PC-3 (cell line): ENCODE results near the gene KAZN. TPM values are rescaled to one million over a fixed set of nuclear protein-coding genes. Genes with fewer than 3 reads are reported as not detected.

Source experiments
- ATAC-seq: fragments of 200-7000 bp; cut with Tn5 transposase; 2 replicates; pipeline ENCODE4 v1.9.1; 2020; ENCODE audit warnings: mild to moderate bottlenecking, moderate library complexity
- BruUV-seq: library from RNA; stranded (reverse); fragments of 400-500 nt; replicated peaks from 2 replicates; lab custom pipeline; 2021; lab: Mats Ljungman, UMichigan
- CTCF ChIA-PET: fragments of 300-600 bp; sonication (Branson Sonifier 250); formaldehyde crosslinking; loops from one replicate; lab custom pipeline; 2022; ENCODE audit warnings: antibody characterized with exemption; lab: Charles Lee
- POLR2A ChIA-PET: fragments of 300-600 bp; sonication (Branson Sonifier 250); formaldehyde crosslinking; loops from one replicate; lab custom pipeline; 2022; ENCODE audit warnings: antibody characterized with exemption; ENCODE audit not compliant: unreplicated experiment; lab: Charles Lee
- DNase-seq: peaks from one replicate; pipeline ENCODE4 v3.0.0-alpha.2; 2015
- H2AFZ ChIP-seq: fragments of 300-600 bp; sonication (generic); 2 replicates; pipeline ENCODE4 v1.6.0; 2016; ENCODE audit warnings: antibody characterized with exemption, low read length
- H3F3A ChIP-seq: fragments of 300-600 bp; sonication (generic); one replicate; pipeline ENCODE4 v1.6.0; 2017; ENCODE audit warnings: antibody characterized with exemption, low read length, control low read depth, mild to moderate bottlenecking; ENCODE audit not compliant: unreplicated experiment
- H3K27ac ChIP-seq: fragments of 300-600 bp; sonication (generic); 2 replicates; pipeline ENCODE4 v1.5.1; 2016; ENCODE audit warnings: mild to moderate bottlenecking, low read length
- H3K27me3 ChIP-seq: fragments of 300-600 bp; sonication (generic); 2 replicates; pipeline ENCODE4 v1.6.1; 2016; ENCODE audit warnings: low read length, mixed read lengths
- H3K36me3 ChIP-seq: fragments of 300-600 bp; sonication (generic); 2 replicates; pipeline ENCODE4 v1.6.1; 2016; ENCODE audit warnings: low read depth, mixed run types, low read length, mixed read lengths
- H3K4me1 ChIP-seq: fragments of 300-600 bp; sonication (generic); 2 replicates; pipeline ENCODE4 v1.5.1; 2016; ENCODE audit warnings: low read length; ENCODE audit not compliant: insufficient read depth
- H3K4me2 ChIP-seq: fragments of 300-600 bp; sonication (generic); 2 replicates; pipeline ENCODE4 v1.6.0; 2016; ENCODE audit warnings: low read length
- H3K4me3 ChIP-seq: fragments of 300-600 bp; sonication (generic); 2 replicates; pipeline ENCODE4 v1.5.1; 2016; ENCODE audit warnings: mild to moderate bottlenecking, low read length, mixed read lengths
- H3K79me2 ChIP-seq: fragments of 300-600 bp; sonication (generic); 2 replicates; pipeline ENCODE4 v1.6.1; 2017; ENCODE audit warnings: low read length, mixed read lengths
- H3K9ac ChIP-seq: fragments of 300-600 bp; sonication (generic); 2 replicates; pipeline ENCODE4 v1.6.0; 2016; ENCODE audit warnings: mild to moderate bottlenecking, low read length
- H3K9me2 ChIP-seq: fragments of 300-600 bp; sonication (generic); replicated peaks from 2 replicates; pipeline ENCODE4 v1.6.1; 2016; ENCODE audit warnings: mixed run types, low read length, mixed read lengths
- H3K9me3 ChIP-seq: fragments of 300-600 bp; sonication (generic); 2 replicates; pipeline ENCODE4 v1.6.1; 2016; ENCODE audit warnings: low read length, mixed read lengths
- H4K20me1 ChIP-seq: fragments of 300-600 bp; sonication (generic); 2 replicates; pipeline ENCODE4 v1.6.1; 2016; ENCODE audit warnings: low read length, mixed read lengths
- CTCF ChIP-seq: fragments of 300-600 bp; sonication (generic); conservative IDR thresholded peaks from 2 replicates; pipeline ENCODE4 v1.5.1; 2017; ENCODE audit warnings: antibody characterized with exemption, low read depth, mild to moderate bottlenecking, low read length
- EZH2 ChIP-seq: fragments of 300-600 bp; sonication (generic); IDR thresholded peaks from one replicate; pipeline ENCODE4 v1.6.1; 2017; ENCODE audit warnings: antibody characterized with exemption, mild to moderate bottlenecking, low read length; ENCODE audit not compliant: unreplicated experiment
- EZH2phosphoT487 ChIP-seq: fragments of 300-600 bp; sonication (generic); IDR thresholded peaks from 2 replicates; pipeline ENCODE4 v1.6.1; 2018; ENCODE audit warnings: mild to moderate bottlenecking, antibody characterized with exemption, low read length, borderline replicate concordance
- intact Hi-C: fragments of 100-400 bp; cut with micrococcal nuclease; formaldehyde crosslinking; loops from 2 replicates; pipeline ENCODE4 v1.9.0; 2023
- total RNA-seq: library from RNA; depleted of rRNA; stranded (reverse); fragments of >200 nt; gene quantifications from 2 replicates; pipeline ENCODE4 v1.2.3, GENCODE V29; 2014

KAZN gene
- total RNA-seq, 1 experiment from 2014 or later: 2.0 TPM

- intact Hi-C loops: no loop called here
- no TSS peak for BruUV-seq
These were observed 464.9 kb downstream of the KAZN start for GRCh38 chr1:15063346-15063745.

GRCh38 chr1:15063783-15064182, 465.3 kb downstream of the KAZN start:
- intact Hi-C loops: no loop called here
- no peaks in the 10 kb centered on the region for H3K79me2 ChIP-seq
- ChIA-PET CTCF (no interaction called here), POLR2A (no interaction called here)
- no peaks in the 10 kb centered on the region for H3K9me3 ChIP-seq
- no peak overlapping the region for H3K27ac ChIP-seq
- DNase-seq (no peak), ATAC-seq (no peak)
- no peaks in the 10 kb centered on the region for H3K4me1 ChIP-seq
- H3K36me3 ChIP-seq: no peaks in the 10 kb centered on the region
- no peaks in the 10 kb centered on the region for H3K9me2 ChIP-seq
- H3K4me2 ChIP-seq: no peak overlapping the region
- no peak overlapping the region for H3K9ac ChIP-seq
- no peaks in the 10 kb centered on the region for H4K20me1 ChIP-seq
- BruUV-seq: no TSS peak
- H2AFZ ChIP-seq: no peak overlapping the region
- H3K27me3 ChIP-seq: no peaks in the 10 kb centered on the region
- TF ChIP-seq CTCF (no peak), EZH2 (no peak), EZH2phosphoT487 (no peak)
- no peaks in the 10 kb centered on the region for H3F3A ChIP-seq
- H3K4me3 ChIP-seq: no peak overlapping the region

More at GRCh38 chr1:15063346-15063745, 464.9 kb downstream of the KAZN start:
- no peaks in the 10 kb centered on the region for H3K36me3 ChIP-seq
- H3K9me3 ChIP-seq: no peaks in the 10 kb centered on the region
- ATAC-seq (no peak), DNase-seq (no peak)
- H2AFZ ChIP-seq: no peak overlapping the region
- no peaks in the 10 kb centered on the region for H4K20me1 ChIP-seq
- TF ChIP-seq EZH2 (no peak), CTCF (no peak), EZH2phosphoT487 (no peak)
- no peak overlapping the region for H3K4me2 ChIP-seq
- H3K27ac ChIP-seq: no peak overlapping the region
- no peak overlapping the region for H3K9ac ChIP-seq
- ChIA-PET POLR2A (no interaction called here), CTCF (no interaction called here)
- no peaks in the 10 kb centered on the region for H3F3A ChIP-seq
- H3K4me3 ChIP-seq: no peak overlapping the region
- H3K9me2 ChIP-seq: no peaks in the 10 kb centered on the region
- H3K79me2 ChIP-seq: no peaks in the 10 kb centered on the region
- H3K4me1 ChIP-seq: no peaks in the 10 kb centered on the region
- H3K27me3 ChIP-seq: no peaks in the 10 kb centered on the region

GRCh38 chr1:15064217-15064929, 465.9 kb downstream of the KAZN start:
- no peaks in the 10 kb centered on the region for H3K9me2 ChIP-seq
- ATAC-seq: peak; percentile 22; the same call in 1 of the 2 replicates
- no peaks in the 10 kb centered on the region for H3K9me3 ChIP-seq
- ChIA-PET POLR2A (no interaction called here), CTCF (no interaction called here)
- H3K27me3 ChIP-seq: no peaks in the 10 kb centered on the region
- no peaks in the 10 kb centered on the region for H3K4me1 ChIP-seq
- H3K27ac ChIP-seq: no peak overlapping the region
- no peak overlapping the region for H2AFZ ChIP-seq
- H3F3A ChIP-seq: no peaks in the 10 kb centered on the region
- H3K36me3 ChIP-seq: no peaks in the 10 kb centered on the region
- H3K9ac ChIP-seq: no peak overlapping the region
- BruUV-seq: no TSS peak
- no peaks in the 10 kb centered on the region for H3K79me2 ChIP-seq
- H4K20me1 ChIP-seq: no peaks in the 10 kb centered on the region
- H3K4me3 ChIP-seq: no peak overlapping the region
- DNase-seq: peak; percentile 22
- no peak for TF ChIP-seq EZH2phosphoT487
- peak; percentile 26; the same call in 1 of the 2 replicates for TF ChIP-seq CTCF
- TF ChIP-seq EZH2: no peak
- H3K4me2 ChIP-seq: no peak overlapping the region
- intact Hi-C loops: no loop called here
